Endometrial microvascular endothelial cells (primary cell): ENCODE data around the gene LDLRAD4. TPM values are rescaled to one million over a fixed set of nuclear protein-coding genes. Genes with fewer than 3 reads are reported as not detected.

Experiments
- in situ Hi-C: cut with HindIII; loops from 2 replicates; pipeline ENCODE4 v1.10.0; 2017; ENCODE audit warnings: low sequenced_read_pairs, low pct_unique_long_range_greater_than_20kb; ENCODE audit errors: inconsistent ontology term
- total RNA-seq: library from RNA; depleted of rRNA; stranded (reverse); fragments of >200 nt; gene quantifications from one replicate; pipeline ENCODE4 v1.2.3, GENCODE V29; 2015; ENCODE audit errors: inconsistent ontology term

The LDLRAD4 gene
- total RNA-seq, 1 donor from 2014 or later, result 0.93 TPM

GRCh38 chr18:13623871-13624270 is 405.3 kb downstream of the LDLRAD4 start:
- in situ Hi-C loops, result loop anchor here (10.0 kb wide), 1 partner anchor 409 kb away; the partner anchor contains the start of gene LDLRAD4

DNA sequence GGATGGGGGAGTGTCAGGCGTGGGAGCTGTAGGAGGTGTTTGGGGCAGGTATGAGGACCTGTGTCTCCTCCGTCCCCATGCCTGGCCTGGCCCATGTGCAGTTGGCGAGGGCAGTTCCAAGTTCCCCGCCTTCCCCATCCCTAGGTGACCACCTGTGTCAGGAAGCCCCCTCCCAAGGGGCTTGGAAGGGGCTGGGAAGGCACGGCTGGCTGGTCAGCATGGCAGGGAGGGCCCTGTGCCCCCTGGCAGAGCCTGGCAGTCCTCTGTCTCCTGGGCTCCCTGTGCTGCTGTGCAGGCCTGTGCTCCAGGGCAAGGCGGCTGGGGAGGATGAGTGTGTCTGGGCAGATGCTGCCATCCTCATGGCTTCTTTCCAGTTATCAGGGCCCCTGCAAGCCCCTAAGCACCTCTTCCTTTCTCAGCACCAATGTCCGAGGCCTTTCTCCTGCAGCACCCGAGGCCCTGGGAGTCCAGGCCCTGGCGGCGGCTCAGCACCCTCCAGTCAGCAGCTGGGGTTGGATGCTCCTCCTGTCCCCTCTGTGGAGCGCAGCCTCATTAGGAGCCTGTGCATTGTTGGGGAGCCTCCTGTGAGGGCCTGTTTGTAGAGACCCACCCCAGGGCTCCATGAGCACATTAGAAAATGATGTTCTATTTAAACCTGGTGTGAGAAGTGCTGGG is 406.1 kb downstream of the LDLRAD4 start:
- in situ Hi-C loops, result loop anchor here (10.0 kb wide), 1 partner anchor 410 kb away; the partner anchor contains the start of gene LDLRAD4

DNA sequence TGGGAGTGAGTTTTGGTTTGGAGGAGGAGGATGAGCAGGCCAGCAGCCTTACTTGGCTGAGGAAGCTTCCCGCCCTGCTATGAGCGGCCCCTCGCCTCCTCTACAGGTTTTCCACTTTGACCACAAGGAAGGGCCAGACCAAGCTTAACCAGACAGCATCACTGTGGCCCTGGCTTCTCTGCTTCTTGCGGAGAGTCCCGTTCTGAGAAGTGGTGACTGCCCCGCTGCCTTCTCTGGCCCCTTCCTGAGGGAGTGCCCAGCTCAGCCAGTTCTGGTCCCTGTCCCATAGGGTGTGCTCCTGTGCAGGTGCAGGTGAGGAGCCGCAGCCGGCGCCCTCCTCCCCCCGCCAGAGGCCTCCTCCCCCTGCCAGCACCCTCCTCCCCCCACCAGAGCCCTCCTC is 406.8 kb downstream of the LDLRAD4 start:
- in situ Hi-C loops, result loop anchor here (10.0 kb wide), 1 partner anchor 411 kb away; the partner anchor contains the start of gene LDLRAD4

- in situ Hi-C loops, result loop anchor here (10.0 kb wide), 1 partner anchor 411 kb away; the partner anchor contains the start of gene LDLRAD4
Measured at GRCh38 chr18:13625843-13626543, 407.4 kb downstream of the LDLRAD4 start.

DNA sequence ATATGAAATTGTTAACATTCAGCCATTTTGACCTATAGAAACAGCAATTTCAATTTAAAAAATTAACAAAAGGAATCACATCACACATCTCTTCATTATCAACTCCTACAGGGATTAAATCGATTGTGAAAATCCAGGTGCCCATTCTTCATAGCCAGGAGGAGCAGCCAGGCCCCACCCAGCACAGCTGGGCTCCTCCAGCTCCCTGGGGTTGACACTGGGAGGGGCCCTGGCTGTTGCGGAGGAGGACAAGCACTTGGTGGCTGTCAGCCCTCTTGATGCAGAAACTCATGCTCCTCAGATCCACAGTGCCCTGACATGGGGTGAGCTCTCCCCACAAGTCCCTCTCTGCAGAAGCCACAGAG is 408.0 kb downstream of the LDLRAD4 start:
- in situ Hi-C loops, result loop anchor here (10.0 kb wide), 1 partner anchor 412 kb away; the partner anchor contains the start of gene LDLRAD4

DNA sequence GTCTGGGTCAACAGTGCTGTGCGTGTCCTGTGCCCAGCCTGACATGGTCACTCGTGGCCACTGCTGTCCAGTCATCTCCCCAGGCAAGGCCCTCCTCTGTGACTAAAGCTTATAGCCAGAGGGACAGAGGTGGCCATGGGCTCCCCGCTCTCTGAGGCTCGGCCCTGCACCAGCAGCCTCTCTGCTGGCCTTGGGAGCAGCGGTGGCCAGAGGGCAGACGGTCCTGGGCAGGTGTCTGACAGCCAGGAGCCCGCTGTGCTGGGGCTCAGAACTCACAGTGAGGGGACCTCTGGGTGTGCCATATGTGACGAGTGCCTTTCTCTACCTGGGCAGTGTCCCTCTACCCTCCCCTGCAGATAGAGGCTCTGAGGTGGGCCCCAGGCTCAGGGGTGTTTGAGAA is 409.1 kb downstream of the LDLRAD4 start:
- in situ Hi-C loops, result loop anchor here (10.0 kb wide), 1 partner anchor 413 kb away; the partner anchor contains the start of gene LDLRAD4

- in situ Hi-C loops, result loop anchor here (10.0 kb wide), 1 partner anchor 413 kb away; the partner anchor contains the start of gene LDLRAD4
Measured at GRCh38 chr18:13628211-13628610, 409.7 kb downstream of the LDLRAD4 start.

- in situ Hi-C loops, result loop anchor here (10.0 kb wide), 1 partner anchor 415 kb away; the partner anchor contains the start of gene LDLRAD4
Measured at GRCh38 chr18:13629841-13630715, 411.5 kb downstream of the LDLRAD4 start.

GRCh38 chr18:13630716-13631268 is 412.2 kb downstream of the LDLRAD4 start:
- in situ Hi-C loops, result no loop called here

DNA sequence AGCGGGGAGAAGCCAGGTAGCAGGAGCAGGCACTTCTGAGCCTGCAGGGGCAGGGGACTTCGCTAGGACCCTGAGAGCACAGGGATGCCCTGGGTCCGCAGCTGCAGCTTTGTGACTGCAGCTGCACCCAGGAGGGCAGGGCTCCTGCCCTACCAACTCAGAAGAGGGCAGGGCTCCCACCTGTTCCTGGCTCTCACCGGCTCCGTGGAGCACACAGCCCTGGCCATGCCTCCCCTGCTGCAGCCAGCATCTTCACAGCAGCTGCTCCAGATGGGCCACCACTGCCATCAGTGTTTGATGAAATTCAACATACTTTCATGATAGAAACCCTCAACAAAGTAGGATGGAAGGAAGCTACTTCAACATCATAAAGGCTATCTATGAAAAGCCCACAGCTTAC is 415.1 kb downstream of the LDLRAD4 start:
- in situ Hi-C loops, result no loop called here

DNA sequence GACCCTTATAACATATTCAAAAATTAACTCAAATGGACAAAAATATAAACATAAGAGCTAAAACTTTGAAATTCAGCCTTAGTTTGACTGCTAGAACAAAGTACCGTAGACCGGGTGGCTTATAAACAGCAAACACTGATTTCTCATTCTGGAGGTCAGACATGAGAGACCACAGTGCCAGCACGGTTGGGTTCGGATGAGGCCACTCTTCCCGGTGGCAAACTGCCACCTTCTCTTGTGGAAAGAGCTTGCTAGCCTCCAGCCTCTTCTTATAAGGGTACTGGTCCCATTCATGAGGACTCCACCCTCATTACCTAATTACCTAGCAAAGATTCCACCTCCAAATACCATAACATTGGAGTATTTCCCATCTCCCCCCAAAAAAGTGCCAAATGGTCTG is 416.5 kb downstream of the LDLRAD4 start:
- in situ Hi-C loops, result no loop called here

- in situ Hi-C loops, result no loop called here
Measured at GRCh38 chr18:13638719-13639595, 420.4 kb downstream of the LDLRAD4 start.

GRCh38 chr18:13640266-13640860 is 421.8 kb downstream of the LDLRAD4 start:
- in situ Hi-C loops, result no loop called here

- in situ Hi-C loops, result no loop called here
Measured at GRCh38 chr18:13641551-13642439, 423.2 kb downstream of the LDLRAD4 start.

- in situ Hi-C loops, result no loop called here
Measured at GRCh38 chr18:13642440-13642827, 423.9 kb downstream of the LDLRAD4 start.

GRCh38 chr18:13643261-13643751 is 424.7 kb downstream of the LDLRAD4 start:
- in situ Hi-C loops, result no loop called here
